HG03045 (cell line): ENCODE results near the gene TMA7B.

Source experiments
- ATAC-seq: cut with Tn5 transposase; IDR thresholded peaks from one replicate; pipeline ENCODE4 v1.9.1; 2021; ENCODE audit warnings: mild to moderate bottlenecking, moderate library complexity; ENCODE audit not compliant: unreplicated experiment

Gene TMA7B

DNA sequence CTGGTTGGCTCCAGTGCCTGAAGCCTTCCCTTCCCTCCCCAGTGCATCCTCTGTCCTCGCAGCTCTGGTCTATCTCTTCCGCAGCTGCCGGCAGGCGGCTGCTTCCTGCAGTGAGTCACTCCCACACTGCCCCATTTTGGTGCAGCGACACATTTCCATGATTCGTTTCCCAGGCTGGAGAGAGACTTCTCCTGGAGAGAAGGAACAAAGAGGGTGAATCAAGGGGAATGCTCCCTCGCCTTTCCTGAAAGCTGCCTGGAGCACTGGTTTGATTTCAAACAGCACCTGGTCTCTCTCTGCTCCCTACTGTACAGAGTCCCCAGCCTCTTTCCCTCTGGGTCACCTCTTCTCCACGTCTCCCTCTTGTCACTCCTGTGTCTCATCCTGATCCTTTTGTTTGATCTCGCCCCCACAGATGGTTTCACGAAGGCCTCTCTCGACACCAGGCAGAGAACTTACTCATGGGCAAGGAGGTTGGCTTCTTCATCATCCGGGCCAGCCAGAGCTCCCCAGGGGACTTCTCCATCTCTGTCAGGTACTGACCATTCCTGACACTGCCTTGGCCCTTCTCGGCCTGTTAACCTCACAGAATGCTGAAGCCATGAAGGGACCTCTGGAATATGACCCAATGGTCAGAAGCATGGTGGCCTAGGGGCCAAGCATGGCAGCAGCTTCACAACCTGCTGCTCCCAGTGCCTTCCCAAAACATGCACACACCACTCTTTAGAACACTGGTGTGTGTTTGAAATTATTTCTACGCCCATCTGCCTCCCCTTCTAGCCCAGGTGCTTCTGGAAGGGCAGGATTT, at the start of gene TMA7B:
Gene TMA7B (plus strand): TSS at position 758 of the 808 bp plus-strand sequence. CDS start 3,978 bp downstream, outside the sequence.
- no peak for ATAC-seq

DNA sequence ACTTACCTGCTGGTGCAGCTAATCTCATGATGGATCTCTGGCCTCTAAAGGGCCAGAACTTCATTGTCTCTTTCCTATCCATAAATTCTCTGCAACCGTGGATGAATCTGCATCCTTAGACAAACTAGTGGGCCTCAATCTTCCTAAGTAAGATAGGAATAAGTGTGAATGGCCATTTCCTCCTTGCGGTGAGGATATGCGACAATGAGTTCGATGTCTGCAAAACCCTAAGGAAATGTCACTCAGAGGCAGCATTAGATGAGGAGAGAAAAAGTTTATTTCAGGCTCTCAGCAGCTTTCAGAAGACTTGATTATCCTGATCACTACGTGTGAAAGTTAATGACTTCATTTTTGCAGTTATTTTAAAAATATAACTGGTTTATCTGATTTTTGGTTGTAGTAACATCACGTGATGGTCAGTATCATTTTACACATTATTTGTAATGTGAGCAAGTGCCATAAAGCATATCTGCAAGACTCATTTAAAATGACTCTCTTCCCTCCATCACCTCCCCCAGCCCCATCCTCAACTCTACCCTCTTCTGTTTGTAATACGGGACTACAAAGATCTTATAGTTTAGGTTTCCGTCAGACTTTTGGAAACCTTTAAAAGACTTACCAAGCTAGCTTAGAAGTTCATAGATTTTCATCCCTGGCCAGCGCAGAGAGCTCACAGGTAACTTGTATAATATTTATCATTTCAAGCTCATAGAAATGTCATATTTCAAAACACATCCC, 49.2 kb upstream of the TMA7B start:
- no peak for ATAC-seq

DNA sequence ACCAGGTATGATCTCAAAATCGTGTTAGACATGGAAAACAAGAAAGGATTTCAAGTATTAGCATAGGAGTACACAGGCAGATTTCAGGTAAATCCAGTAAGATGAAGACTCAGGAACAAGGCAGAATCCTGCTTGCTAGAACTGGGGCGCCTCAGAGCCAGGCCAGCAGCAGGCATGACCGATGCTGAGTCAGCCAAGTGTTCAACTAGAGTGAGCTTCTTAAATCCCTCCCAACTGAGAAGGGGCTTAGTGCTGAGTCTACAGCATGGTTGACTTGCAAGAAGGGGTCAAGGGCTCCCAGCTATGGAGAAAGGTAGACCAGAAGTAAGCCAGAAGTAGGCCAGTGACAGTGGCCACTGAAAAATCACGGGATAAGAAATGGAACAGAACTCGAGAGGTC, 46.9 kb upstream of the TMA7B start:
- ATAC-seq = no peak

DNA sequence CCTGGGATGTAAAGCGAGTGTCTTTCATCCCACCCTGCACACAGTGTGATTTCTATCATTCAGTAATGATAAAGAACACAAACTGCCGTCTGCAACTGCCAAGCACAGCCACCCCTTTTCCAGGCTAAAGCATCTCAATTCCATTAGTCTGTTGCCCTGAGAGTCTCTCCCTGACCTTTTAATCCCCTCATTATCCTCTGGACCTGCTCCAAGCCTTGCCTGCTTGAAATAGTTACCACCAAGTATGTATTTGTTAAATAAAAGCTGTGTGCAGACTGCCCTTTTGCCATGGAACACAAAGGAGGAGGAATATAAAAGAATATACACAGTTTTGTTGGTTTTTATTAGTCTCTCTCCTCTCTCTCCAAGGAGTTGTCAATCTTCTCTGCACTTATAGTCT, 46.3 kb upstream of the TMA7B start:
- no peak for ATAC-seq

DNA sequence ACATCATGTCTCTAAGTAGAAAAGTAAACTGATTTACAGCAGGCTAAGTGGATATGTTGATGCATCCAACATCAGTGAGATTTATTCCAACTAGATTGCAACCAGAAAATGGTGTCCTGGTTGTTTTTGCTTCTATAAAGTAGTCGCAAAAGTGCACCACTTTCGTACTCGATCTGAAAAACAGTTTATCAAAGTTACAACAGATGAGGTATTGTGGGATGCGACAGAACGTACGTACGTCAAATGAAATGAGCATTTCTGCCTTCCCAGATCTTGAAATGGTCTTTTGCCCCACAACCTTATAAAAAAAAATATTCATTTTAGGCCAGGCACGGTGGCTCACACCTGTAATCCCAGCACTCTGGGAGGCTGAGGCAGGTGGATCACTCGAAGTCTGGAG, 45.6 kb upstream of the TMA7B start:
- ATAC-seq = no peak

DNA sequence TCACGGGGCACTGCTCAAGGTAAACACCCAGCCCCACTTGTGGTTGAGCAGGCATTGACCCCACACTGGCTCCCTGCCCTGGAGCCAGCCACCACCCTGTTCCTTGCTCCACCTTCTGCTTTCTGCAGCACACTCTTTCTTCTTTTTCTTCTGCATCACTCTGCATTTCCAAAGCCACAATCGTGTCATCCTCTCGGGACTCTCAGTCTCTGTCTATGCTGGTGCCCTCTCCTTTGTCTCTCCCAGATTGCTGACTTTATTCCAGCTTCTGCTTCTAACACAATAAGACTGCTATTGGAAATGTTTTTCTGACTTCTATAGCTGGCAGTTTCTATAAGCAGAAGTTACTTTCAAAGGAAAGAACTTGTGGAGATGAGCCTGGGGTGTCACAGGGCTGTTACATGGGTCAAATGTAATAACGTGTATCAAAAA, 44.9 kb upstream of the TMA7B start:
- ATAC-seq = no peak

DNA sequence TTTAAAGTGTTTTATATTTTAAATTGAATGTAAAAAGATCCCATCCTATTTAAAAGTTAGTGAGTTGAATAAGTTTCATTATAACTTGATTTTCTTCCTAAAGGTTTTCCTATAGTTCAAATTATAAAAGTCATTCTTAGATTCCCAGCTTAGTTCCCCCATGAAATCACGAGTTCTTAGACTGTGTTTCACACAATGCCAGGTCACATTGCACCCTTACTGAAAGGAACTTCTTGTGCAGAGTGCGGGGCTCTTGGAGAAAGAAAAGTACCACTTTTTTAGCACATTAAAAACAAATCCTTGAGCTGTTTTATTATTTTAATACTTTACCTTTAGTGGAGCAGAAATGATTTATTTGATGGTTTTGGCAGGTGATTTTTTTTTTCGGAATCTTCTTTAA, 43.7 kb upstream of the TMA7B start:
- ATAC-seq = no peak

DNA sequence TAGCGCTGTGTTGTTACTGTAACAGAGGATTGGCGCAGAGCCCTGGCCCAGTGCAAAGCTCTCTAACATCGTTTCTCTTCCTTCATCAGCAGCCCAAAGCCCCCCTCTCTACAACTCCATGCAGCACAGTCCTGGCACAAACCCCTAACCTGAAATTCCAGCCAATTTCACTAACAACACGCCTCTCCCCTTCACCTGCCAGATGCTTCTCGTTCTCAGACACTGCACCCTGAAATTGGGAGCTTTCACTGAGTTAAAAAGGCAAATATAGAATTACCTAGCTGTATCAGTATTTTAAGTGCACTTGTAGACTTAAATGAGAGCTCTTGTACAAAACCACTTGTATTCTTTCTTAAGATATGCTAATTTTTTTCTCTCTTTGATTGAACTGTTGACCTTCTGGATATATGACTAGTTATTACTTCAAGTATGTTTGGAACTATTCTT, 43.0 kb upstream of the TMA7B start:
- no peak for ATAC-seq

DNA sequence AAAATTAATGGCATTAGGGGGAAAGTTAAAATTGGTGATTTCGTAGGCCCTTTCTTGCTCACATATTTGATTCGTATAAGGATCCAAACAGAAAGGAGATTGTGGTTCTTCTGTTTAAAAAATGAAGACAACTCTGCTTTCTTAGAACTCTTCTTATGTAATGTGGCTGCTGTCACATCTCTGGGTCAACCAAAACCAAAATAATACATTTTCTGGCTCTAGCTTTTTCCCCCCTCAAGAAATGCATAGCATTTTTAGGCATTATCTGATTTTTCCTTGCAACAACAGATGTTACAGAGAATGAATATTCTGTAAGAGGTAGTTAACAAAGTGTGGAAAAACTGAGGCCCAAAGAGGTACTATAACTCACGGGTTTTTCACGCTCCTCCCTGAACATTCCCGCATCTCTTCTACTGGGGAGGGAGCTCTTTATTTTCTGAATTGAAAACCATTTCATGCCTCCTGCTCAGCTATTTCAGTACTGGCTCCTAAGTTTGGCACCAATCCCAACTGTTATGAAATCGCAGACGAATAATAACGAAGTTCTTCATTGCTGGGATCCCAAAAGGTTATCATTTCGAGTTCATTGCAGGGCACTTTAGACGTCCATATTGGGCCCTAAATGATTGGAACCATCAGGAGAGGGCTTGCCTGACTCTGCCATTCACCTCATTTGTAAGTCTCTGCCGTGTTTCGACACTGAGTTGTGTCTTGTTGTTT, 42.3 kb upstream of the TMA7B start:
- no peak for ATAC-seq

DNA sequence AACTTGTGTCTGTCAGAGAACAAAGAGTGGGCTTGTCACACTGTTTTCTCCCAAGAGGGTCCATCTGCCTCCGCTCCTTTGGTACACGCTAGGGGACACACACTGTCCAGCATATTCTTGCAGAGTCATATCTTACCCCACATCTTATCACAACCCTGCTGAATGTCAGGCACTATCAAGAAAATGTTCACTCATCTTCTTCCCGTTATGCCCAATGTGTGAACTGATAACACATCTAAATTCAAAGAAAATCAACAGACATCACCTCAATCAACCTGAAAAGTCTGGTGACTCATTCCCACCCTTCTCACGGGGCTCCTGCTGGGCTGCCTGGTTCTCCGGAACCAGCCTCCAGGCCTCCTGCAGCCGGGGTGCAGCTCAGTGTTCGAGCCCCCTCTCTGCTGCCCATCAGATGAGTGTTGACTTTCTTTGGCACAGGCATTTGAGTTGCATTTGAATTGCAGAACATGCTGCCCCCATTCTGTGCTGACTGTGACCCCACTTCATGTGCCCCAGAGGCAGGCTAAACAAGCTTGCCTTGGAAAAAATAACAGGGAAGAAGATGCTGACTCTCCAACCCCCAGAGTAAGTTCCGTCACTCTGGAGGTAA, 40.0 kb upstream of the TMA7B start:
- no peak for ATAC-seq

DNA sequence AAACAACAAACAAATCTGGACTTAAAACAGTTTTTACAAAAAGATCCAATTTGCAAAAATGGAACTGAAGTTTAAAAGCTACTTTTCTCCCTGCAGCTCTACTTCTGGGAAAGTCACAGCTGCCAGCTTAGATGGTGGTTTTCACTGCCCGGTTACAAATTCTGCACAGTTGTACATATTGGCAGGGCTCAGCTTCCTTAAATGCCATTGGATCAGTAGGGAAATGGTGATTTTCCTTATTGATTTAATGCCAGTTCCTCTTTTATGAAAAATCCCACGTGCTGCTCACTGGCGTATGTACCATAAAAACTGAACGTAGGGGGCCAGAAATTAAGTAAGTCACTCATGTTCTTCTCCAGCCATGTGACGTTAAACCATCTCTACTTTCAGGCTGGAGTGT, 36.5 kb upstream of the TMA7B start:
- ATAC-seq = no peak

DNA sequence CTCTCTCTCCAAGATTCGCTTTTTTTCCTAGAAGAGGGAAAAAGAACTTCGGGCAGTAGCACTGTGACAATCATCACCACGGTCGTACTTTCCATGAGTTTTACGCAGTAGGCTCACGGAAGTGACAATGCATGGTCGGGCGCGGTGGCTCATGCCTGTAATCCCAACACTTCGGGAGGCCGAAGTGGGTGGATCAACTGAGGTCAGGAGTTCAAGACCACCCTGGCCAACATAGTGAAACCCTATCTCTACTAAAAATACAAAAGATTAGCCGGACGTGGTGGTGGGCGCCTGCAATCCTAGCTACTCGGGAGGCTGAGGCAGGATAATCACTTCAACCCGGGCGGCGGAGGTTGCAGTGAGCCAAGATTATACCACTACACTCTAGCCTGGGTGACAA, 35.9 kb upstream of the TMA7B start:
- no peak for ATAC-seq

DNA sequence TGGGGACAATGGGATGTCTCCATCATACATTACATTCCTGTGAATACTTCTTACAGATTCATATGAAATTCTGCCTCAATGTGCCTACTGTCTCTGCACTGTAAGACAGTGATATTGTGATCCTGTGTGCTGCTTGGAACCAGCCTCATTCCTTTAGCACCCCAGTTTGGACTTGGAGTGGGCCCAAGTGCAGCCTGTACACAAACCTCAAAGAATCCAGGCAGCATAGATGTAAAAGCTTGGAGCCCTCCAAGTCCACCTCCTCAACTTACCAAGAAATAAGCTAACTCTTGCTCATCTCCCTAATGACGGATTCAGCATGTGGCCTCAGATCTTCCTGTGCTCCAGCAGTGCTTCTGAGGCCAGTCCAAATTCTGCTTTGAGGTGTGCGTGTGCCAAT, 34.9 kb upstream of the TMA7B start:
- ATAC-seq = no peak

DNA sequence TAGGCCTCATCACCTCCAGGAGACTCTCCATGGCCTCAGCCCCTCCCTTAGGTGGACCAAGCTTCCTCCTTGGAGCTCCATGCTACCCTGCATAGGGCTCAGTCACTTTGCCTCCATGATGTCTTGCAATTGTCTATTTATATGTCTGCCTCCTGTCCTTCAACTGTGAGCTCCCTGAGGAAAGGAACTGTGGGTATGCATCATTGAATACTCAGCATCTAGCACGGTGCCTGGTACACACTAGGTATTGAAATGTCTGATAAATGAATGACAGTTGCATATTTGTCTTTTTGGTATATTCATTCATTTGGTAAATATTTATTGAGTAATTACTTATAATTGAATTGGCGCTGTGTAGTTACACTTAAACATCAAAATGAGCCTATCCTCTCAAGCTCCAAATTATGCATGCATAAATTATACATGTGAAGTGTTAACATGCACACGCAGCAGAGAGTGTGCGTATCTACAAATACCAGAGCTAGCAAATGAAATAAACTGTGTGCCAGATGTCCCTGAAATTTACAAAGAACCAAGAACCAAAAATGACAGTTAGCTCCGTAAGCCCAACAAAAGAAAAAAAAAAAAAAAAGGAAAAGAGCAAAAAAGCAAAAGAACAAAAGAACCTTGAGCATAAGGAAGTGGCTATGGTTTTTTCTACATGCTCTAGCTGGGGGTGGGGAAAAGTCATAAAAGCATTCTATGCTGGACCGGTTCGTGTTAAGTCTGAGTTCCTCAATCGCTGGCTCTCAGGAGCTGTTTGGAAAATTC, 34.1 kb upstream of the TMA7B start:
- ATAC-seq = no peak

DNA sequence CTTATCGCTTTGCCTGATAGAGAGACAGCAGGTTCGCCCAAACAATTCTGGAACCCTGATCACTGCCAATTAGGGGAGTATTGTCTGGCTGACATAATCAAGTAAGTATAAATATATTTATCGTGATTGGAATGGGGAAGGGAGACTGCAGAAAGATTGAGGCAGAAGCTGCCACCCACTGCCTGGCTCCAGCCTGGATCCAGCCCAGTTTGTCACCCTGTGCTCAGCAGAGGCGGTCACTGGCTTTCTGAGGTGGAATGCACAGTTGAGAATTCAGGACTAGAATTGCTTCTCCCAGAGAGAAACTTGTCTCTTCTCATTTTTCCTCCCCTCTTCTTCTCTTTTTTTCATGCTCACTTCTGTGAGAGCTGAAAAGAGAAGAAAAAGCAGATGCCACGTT, 33.4 kb upstream of the TMA7B start:
- no peak for ATAC-seq

DNA sequence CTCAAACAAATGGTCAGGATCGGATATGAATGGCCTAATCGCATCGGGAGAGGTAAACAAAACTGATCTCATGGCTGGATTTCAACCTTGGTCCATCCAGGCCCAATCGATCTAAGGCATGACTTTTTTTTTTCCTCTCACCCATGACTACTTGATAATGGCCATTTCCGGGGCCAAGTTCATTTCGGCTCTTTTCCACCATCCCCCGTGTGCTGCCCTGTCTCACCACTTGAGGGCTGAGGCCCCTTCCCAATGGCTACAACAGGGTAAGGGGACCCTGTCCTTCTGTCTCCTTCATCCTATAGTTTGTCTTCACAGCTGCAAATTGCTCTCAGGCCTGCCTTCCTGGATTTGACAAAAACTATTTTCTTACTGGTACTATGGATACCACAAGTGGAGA, 32.7 kb upstream of the TMA7B start:
- ATAC-seq = no peak

DNA sequence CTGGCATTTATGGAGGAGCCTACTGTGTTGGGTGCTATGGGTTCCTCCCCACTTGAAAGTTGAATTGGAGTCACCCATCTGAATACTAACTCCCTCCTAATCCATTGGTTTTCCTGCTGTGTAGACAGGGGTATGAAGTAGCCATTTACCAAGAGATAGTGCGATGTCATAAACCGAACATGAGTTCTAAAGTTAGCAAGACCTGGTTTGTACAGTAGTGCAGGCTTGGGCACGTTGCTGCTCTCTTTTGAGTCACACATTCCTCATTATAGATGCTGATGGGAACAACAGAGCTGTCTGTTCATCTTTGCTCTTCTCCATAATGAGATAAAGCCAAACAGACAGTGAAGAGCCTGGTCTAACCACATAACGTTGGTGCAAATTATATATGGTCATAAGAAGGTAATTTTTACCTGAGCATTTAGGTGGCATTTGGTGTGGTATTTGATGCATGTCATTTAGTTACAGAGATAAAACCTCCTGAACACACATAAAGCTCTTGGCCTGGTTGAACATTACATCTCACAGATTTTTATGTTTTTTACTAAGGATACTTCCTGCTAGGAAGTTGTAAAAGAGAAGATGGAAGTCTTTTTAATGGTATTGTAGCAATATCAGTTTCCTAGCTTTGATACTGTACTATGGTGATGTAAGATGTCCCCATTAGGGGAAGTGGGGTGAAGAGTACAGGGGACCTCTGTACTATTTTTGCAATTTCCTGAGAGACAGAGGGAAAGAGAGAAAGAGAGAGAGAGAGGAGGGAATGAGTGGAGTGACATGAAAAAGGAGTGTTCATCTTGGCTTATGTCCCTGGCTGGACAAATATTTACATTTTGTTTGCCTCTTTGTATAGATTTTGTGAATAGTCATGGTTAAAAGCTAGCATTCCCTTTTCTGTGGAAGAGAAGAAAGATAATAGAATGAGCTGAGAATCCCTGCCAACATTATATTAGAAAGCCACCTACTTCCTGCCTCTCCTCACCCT, 31.4 kb upstream of the TMA7B start:
- no peak for ATAC-seq

DNA sequence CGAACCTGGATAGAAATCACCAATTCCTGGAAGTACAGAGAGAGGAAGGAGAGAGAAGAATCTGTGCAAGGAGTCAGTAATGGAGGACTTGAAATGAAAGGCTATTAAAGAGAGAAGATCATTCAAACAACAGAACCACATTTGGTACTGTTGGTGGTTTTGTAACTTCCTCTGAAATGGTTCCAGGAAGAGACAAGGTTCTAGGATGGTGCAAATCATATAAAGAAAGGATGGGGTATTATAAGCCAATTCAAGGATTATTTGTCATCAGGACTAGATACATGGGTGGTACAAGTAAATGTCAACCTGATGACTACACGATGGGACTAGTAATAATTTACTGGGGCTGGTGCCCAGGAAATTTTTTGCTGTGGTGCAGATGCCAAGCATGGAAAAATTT, 28.9 kb upstream of the TMA7B start:
- ATAC-seq = no peak

DNA sequence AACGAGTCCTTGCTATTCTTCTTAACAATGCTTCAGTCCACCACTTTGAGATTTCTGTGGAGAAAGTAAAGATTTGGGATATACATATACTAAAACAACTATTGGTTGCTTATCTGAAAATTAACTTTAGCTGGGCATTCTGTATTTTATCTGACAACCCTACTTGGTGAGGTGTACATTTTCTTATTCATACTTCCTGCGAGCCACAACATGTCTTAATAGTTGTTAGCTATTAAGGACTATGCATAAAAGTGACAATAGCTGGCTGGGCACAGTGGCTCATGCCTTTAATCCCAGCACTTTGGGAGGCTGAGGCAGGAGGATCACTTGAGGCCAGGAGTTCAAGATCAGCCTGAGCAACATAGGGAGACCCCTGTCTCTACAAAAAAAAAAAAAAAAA, 28.0 kb upstream of the TMA7B start:
- no peak for ATAC-seq
